Mesenchymal stem cell (in vitro differentiated cells and primary cell): ENCODE measurements around the gene CNGA4.

ENCODE experiments used
- DNase-seq: peaks from one replicate; pipeline ENCODE4 v3.0.0-alpha.2; 2013
- H2AFZ ChIP-seq: one replicate; pipeline ENCODE4 v1.6.1; 2013; ENCODE audit warnings: low read depth, mild to moderate bottlenecking, control low read depth, inconsistent platforms, low read length, moderate library complexity
- H2AK5ac ChIP-seq: 2 replicates; pipeline ENCODE4 v1.6.1; 2013; ENCODE audit warnings: low read length, moderate library complexity, mild to moderate bottlenecking, inconsistent platforms; ENCODE audit not compliant: severe bottlenecking
- H2BK120ac ChIP-seq: one replicate; pipeline ENCODE4 v1.6.1; 2013; ENCODE audit warnings: low read depth, mild to moderate bottlenecking, inconsistent platforms, low read length, moderate library complexity
- H2BK12ac ChIP-seq, 2 experiments: one replicate each; pipeline ENCODE4 v1.6.1; 2013; ENCODE audit warnings: inconsistent platforms in 2 of 2, low read length in 2 of 2, mild to moderate bottlenecking in 2 of 2, moderate library complexity in 2 of 2, control low read depth in 1 of 2
- H2BK15ac ChIP-seq: one replicate; pipeline ENCODE4 v1.6.1; 2013; ENCODE audit warnings: mild to moderate bottlenecking, low read depth, inconsistent platforms; ENCODE audit not compliant: poor library complexity, severe bottlenecking
- H2BK5ac ChIP-seq: 2 replicates; pipeline ENCODE4 v1.6.1; 2013; ENCODE audit warnings: low read depth, mild to moderate bottlenecking, low read length, control low read depth, inconsistent platforms; ENCODE audit not compliant: poor library complexity, severe bottlenecking
- H3K14ac ChIP-seq, 2 experiments: one replicate each; pipeline ENCODE4 v1.6.1; 2013; ENCODE audit warnings: inconsistent platforms in 2 of 2, low read length in 2 of 2, control low read depth in 1 of 2, mild to moderate bottlenecking in 1 of 2, moderate library complexity in 1 of 2
- H3K18ac ChIP-seq, 2 experiments: one replicate each; pipeline ENCODE4 v1.6.1; 2013; ENCODE audit warnings: inconsistent platforms in 2 of 2, low read length in 2 of 2, control low read depth in 1 of 2, low read depth in 1 of 2, mild to moderate bottlenecking in 1 of 2
- H3K23ac ChIP-seq, 2 experiments: one replicate each; pipeline ENCODE4 v1.6.1; 2013; ENCODE audit warnings: inconsistent platforms in 2 of 2, low read length in 2 of 2, mild to moderate bottlenecking in 2 of 2, moderate library complexity in 2 of 2, control low read depth in 1 of 2
- H3K27ac ChIP-seq: 2 replicates; pipeline ENCODE4 v1.5.1; 2013; ENCODE audit warnings: mild to moderate bottlenecking, moderate library complexity, low read length, control low read depth, inconsistent platforms; ENCODE audit not compliant: poor library complexity, severe bottlenecking
- H3K27me3 ChIP-seq, 2 experiments: 2 replicates each; pipeline versions ENCODE4 v1.6.1 to v1.7.0; 2013; ENCODE audit warnings: low read length in 2 of 2, mild to moderate bottlenecking in 2 of 2, moderate library complexity in 2 of 2, control low read depth in 1 of 2, inconsistent platforms in 1 of 2; ENCODE audit not compliant: control insufficient read depth in 1 of 2, insufficient read depth in 1 of 2
- H3K36me3 ChIP-seq, 2 experiments: 2 replicates each; pipeline versions ENCODE4 v1.6.1 to v1.7.0; 2013; ENCODE audit warnings: low read length in 2 of 2, control low read depth in 1 of 2, inconsistent platforms in 1 of 2, low read depth in 1 of 2, mild to moderate bottlenecking in 1 of 2; ENCODE audit not compliant: insufficient read depth in 2 of 2, control insufficient read depth in 1 of 2
- H3K4ac ChIP-seq, 2 experiments: one replicate each; pipeline ENCODE4 v1.6.1; 2013; ENCODE audit warnings: inconsistent platforms in 2 of 2, low read length in 2 of 2, mild to moderate bottlenecking in 2 of 2, moderate library complexity in 2 of 2, control low read depth in 1 of 2, low read depth in 1 of 2
- H3K4me1 ChIP-seq: 2 replicates; pipeline ENCODE4 v1.6.1; 2013; ENCODE audit warnings: low read depth, low read length, control low read depth; ENCODE audit not compliant: control insufficient read depth, insufficient read depth
- H3K4me2 ChIP-seq: 2 replicates; pipeline ENCODE4 v1.6.1; 2013; ENCODE audit warnings: low read length, mild to moderate bottlenecking, inconsistent platforms; ENCODE audit not compliant: poor library complexity, severe bottlenecking
- H3K4me3 ChIP-seq, 2 experiments: 2 replicates each; pipeline versions ENCODE4 v1.5.1 to v1.7.0; 2013; ENCODE audit warnings: low read length in 2 of 2, mild to moderate bottlenecking in 2 of 2, control low read depth in 1 of 2, low read depth in 1 of 2; ENCODE audit not compliant: insufficient read depth in 1 of 2
- H3K79me1 ChIP-seq: replicated peaks from 2 replicates; pipeline ENCODE4 v1.6.1; 2013; ENCODE audit warnings: mild to moderate bottlenecking, control low read depth, low read length, inconsistent platforms; ENCODE audit not compliant: poor library complexity, severe bottlenecking
- H3K9ac ChIP-seq: 2 replicates; pipeline ENCODE4 v1.7.0; 2013; ENCODE audit warnings: mild to moderate bottlenecking, low read length, moderate library complexity
- H3K9me3 ChIP-seq: 2 replicates; pipeline ENCODE4 v1.7.0; 2013; ENCODE audit warnings: mild to moderate bottlenecking, low read length; ENCODE audit not compliant: control insufficient read depth
- H4K8ac ChIP-seq: one replicate; pipeline ENCODE4 v1.6.1; 2013; ENCODE audit warnings: inconsistent platforms, mild to moderate bottlenecking, low read length, moderate library complexity
- H4K91ac ChIP-seq: one replicate; pipeline ENCODE4 v1.6.1; 2013; ENCODE audit warnings: mild to moderate bottlenecking, low read length, inconsistent platforms
- WGBS: methylation state at CpG from one replicate; pipeline ENCODE4 v1.1.7; 2013; ENCODE audit warnings: mixed read lengths; 5-methylcytosine and 5-hydroxymethylcytosine counted together

CNGA4 gene

GRCh38 chr11:6229911-6230310, 9.0 kb upstream of the CNGA4 start:
- Histone ChIP-seq H3K4me1 (peaks cover 3% of the 10 kb centered on the region), H3K14ac (no peak overlapping the region), H3K27me3 (no peaks in the 10 kb centered on the region), H2AFZ (no peak overlapping the region), H3K23ac (no peak overlapping the region), H2BK5ac (no peak overlapping the region), H2BK120ac (no peak overlapping the region), H4K91ac (no peak overlapping the region), H3K9ac (no peak overlapping the region), H3K4ac (no peak overlapping the region), H2BK12ac (peak overlapping the region in 1 of 2 experiments; percentile 29), H4K8ac (no peak overlapping the region), H2AK5ac (no peak overlapping the region), H3K9me3 (no peaks in the 10 kb centered on the region), H3K27ac (no peak overlapping the region), H3K4me3 (no peak overlapping the region), H2BK15ac (no peak overlapping the region), H3K79me1 (peaks cover 24% of the 10 kb centered on the region), H3K4me2 (no peak overlapping the region), H3K18ac (no peak overlapping the region), H3K36me3 (peaks cover 3% of the 10 kb centered on the region in 2 experiments)
- 67% methylated on average over 1 of the region's 2 CpGs for WGBS
- DNase-seq: no peak

GRCh38 chr11:6232899-6233298, 6.0 kb upstream of the CNGA4 start:
- H3K4me1 ChIP-seq: peaks cover 3% of the 10 kb centered on the region
- H3K36me3 ChIP-seq: peaks cover 3% of the 10 kb centered on the region in 2 experiments
- no peak overlapping the region for H3K27ac ChIP-seq
- H3K27me3 ChIP-seq: peaks cover 0 to 2% of the 10 kb centered on the region in 2 experiments
- H4K91ac ChIP-seq: no peak overlapping the region
- peaks cover 17% of the 10 kb centered on the region for H3K79me1 ChIP-seq
- H3K4ac ChIP-seq: no peak overlapping the region
- H3K4me3 ChIP-seq: peak overlapping the region in 1 of 2 experiments; percentile 100
- no peak overlapping the region for H4K8ac ChIP-seq
- no peak overlapping the region for H2BK5ac ChIP-seq
- no peak overlapping the region for H2BK120ac ChIP-seq
- no peak overlapping the region for H2BK15ac ChIP-seq
- H3K4me2 ChIP-seq: no peak overlapping the region
- no peak overlapping the region for H2AK5ac ChIP-seq
- H3K23ac ChIP-seq: no peak overlapping the region
- H3K9me3 ChIP-seq: no peaks in the 10 kb centered on the region
- H2AFZ ChIP-seq: no peak overlapping the region
- H3K9ac ChIP-seq: peak overlapping the region; percentile 99
- no peak overlapping the region for H3K18ac ChIP-seq
- no peak overlapping the region for H3K14ac ChIP-seq
- no peak overlapping the region for H2BK12ac ChIP-seq
- DNase-seq: no peak

- Histone ChIP-seq H2BK12ac (no peak overlapping the region), H3K9me3 (no peaks in the 10 kb centered on the region), H3K36me3 (peaks cover 3% of the 10 kb centered on the region in 2 experiments), H3K4me3 (peak overlapping the region; percentile 93 to 100), H4K91ac (no peak overlapping the region), H2BK15ac (no peak overlapping the region), H2AK5ac (no peak overlapping the region), H3K4ac (peak overlapping the region; percentile 63 to 70), H3K4me1 (peaks cover 3% of the 10 kb centered on the region), H3K23ac (no peak overlapping the region), H2BK120ac (no peak overlapping the region), H2AFZ (peak overlapping the region; percentile 95), H3K4me2 (peak overlapping the region; percentile 89), H3K9ac (peak overlapping the region; percentile 99), H3K14ac (peak overlapping the region in 1 of 2 experiments; percentile 91), H2BK5ac (no peak overlapping the region), H4K8ac (no peak overlapping the region), H3K27me3 (peaks cover 0 to 13% of the 10 kb centered on the region in 2 experiments), H3K18ac (peak overlapping the region; percentile 73 to 86), H3K79me1 (peaks cover 17% of the 10 kb centered on the region), H3K27ac (no peak overlapping the region)
- no peak for DNase-seq
- WGBS: 3% methylated on average over 10 of the region's 10 CpGs
Observed at GRCh38 chr11:6233984-6234386, 4.9 kb upstream of the CNGA4 start.

GRCh38 chr11:6234387-6235107, 4.3 kb upstream of the CNGA4 start, which contains the start of gene FHIP1B:
FHIP1B (minus strand) TSS chr11:6234636; CDS start chr11:6224516, 10,120 bp downstream.
- Histone ChIP-seq H4K8ac (peak within 1 kb of the TSS; percentile 95), H3K27ac (peak within 1 kb of the TSS; percentile 81), H3K4me3 (peak within 1 kb of the TSS; percentile 93 to 100), H4K91ac (peak within 1 kb of the TSS; percentile 55), H3K9me3 (no peaks in the 10 kb centered on the region), H3K27me3 (peaks cover 0 to 17% of the 10 kb centered on the region in 2 experiments), H3K79me1 (peaks cover 14% of the 10 kb centered on the region), H3K4me2 (peak within 1 kb of the TSS; percentile 89), H3K14ac (peak within 1 kb of the TSS in 1 of 2 experiments; percentile 91), H3K9ac (peak within 1 kb of the TSS; percentile 99), H3K4me1 (peaks cover 3% of the 10 kb centered on the region), H3K18ac (peak within 1 kb of the TSS; percentile 73 to 96), H2AFZ (peak within 1 kb of the TSS; percentile 95), H3K23ac (peak within 1 kb of the TSS in 1 of 2 experiments; percentile 46), H3K4ac (peak within 1 kb of the TSS; percentile 70 to 94), H2BK5ac (no peak within 1 kb of the TSS), H2BK12ac (no peak within 1 kb of the TSS), H2AK5ac (no peak within 1 kb of the TSS), H3K36me3 (peaks cover 3% of the 10 kb centered on the region in 2 experiments), H2BK120ac (peak within 1 kb of the TSS; percentile 2), H2BK15ac (no peak within 1 kb of the TSS)
- under 1% methylated on average over 62 of the region's 62 CpGs for WGBS
- peak; percentile 100 for DNase-seq
